Central memory CD8-positive, alpha-beta T cell (primary cell): Measurements from ENCODE around the gene GPC5.
A peak's percentile ranks its signal among the peaks of the same experiment; 100 is the strongest.
"Not testable (repeated sequence)": the region's sequence is repeated elsewhere in the genome, so short reads cannot be mapped to it uniquely, and the experiment has no call there.

ENCODE experiments used
- ATAC-seq: fragments of 150-1000 bp; cut with Tn5 transposase; replicated peaks from 2 replicates; pipeline ENCODE4 v1.10.0; 2022; ENCODE audit warnings: mild to moderate bottlenecking, moderate FRiP score, moderate number of reproducible peaks; ENCODE audit not compliant: poor library complexity, severe bottlenecking; ENCODE audit errors: extremely low read depth
- DNase-seq, 2 donors: peaks; one replicate each; pipeline ENCODE4 v3.0.0; 2021; ENCODE audit warnings: low spot score in 2 of 2
- H3K27ac Mint-ChIP-seq: one replicate; pipeline ENCODE4 v1.8.0; 2022; ENCODE audit warnings: low read depth, mild to moderate bottlenecking, moderate library complexity, mixed read lengths
- H3K27me3 Mint-ChIP-seq: one replicate; pipeline ENCODE4 v1.8.0; 2022; ENCODE audit warnings: mixed read lengths
- H3K36me3 Mint-ChIP-seq: one replicate; pipeline ENCODE4 v1.8.0; 2022; ENCODE audit warnings: mild to moderate bottlenecking, moderate library complexity, mixed read lengths; ENCODE audit not compliant: insufficient read depth
- H3K4me1 Mint-ChIP-seq: one replicate; pipeline ENCODE4 v1.8.0; 2022; ENCODE audit warnings: mixed read lengths
- H3K4me3 Mint-ChIP-seq: one replicate; pipeline ENCODE4 v1.8.0; 2022; ENCODE audit warnings: mild to moderate bottlenecking, moderate library complexity, mixed read lengths
- H3K9me3 Mint-ChIP-seq: one replicate; pipeline ENCODE4 v1.8.0; 2022; ENCODE audit warnings: mixed read lengths

Gene GPC5

GRCh38 chr13:91398413-91399188 is at the start of gene GPC5:
Gene GPC5, plus strand, starts transcription at chr13:91398621.
- Mint-ChIP-seq H3K27ac (no peak within 1 kb of the TSS), H3K9me3 (no peaks in the 10 kb centered on the region), H3K4me3 (peak within 1 kb of the TSS; percentile 71), H3K4me1 (peaks cover 12% of the 10 kb centered on the region), H3K27me3 (peaks cover 28% of the 10 kb centered on the region), H3K36me3 (peaks cover 1% of the 10 kb centered on the region)
- peak; percentile 57 to 65 for DNase-seq
- peak; percentile 95 for ATAC-seq

GRCh38 chr13:91348906-91349435 is 49.5 kb upstream of the GPC5 start:
- peak; percentile 66 for ATAC-seq
- DNase-seq = peak; percentile 80 to 92
- Mint-ChIP-seq H3K27ac (peak overlapping the region; percentile 82), H3K36me3 (peaks cover 29% of the 10 kb centered on the region), H3K27me3 (no peaks in the 10 kb centered on the region), H3K4me1 (peaks cover 14% of the 10 kb centered on the region), H3K4me3 (peak overlapping the region; percentile 86), H3K9me3 (no peaks in the 10 kb centered on the region)

DNA sequence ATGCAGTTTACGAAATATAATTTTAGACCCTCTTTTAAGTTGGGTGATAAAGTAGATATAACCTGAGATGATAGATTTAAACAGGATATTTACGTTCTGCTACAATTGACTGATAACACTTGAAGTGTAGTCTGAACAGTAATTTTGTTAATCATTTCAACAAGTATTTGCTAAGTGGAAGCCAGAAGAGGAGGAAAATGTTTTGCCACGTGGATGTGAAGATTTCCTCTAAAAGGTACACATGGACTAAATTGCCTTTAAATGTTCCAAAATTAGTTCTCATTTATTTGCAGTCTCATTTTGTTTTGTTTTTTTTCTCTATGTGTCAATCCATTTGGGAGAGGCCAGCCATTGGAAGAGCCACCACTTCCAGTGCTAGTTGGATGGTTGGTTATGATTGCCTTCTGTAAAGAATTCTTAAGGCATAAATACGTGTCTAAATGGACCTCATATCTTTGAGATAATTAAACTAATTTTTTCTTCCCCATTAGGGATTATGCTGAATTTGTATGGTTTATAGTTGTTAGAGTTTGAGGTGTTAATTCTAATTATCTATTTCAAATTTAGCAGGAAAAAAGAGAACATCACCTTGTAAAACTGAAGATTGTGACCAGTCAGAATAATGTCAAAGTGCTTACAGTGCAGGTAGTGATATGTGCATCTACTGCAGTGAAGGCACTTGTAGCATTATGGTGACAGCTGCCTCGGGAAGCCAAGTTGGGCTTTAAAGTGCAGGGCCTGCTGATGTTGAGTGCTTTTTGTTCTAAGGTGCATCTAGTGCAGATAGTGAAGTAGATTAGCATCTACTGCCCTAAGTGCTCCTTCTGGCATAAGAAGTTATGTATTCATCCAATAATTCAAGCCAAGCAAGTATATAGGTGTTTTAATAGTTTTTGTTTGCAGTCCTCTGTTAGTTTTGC is 48.2 kb upstream of the GPC5 start:
- Mint-ChIP-seq H3K4me1 (peaks cover 14% of the 10 kb centered on the region), H3K36me3 (peaks cover 35% of the 10 kb centered on the region), H3K27ac (no peak overlapping the region), H3K4me3 (no peak overlapping the region), H3K9me3 (no peaks in the 10 kb centered on the region), H3K27me3 (no peaks in the 10 kb centered on the region)
- ATAC-seq (no peak), DNase-seq (no peak)

DNA sequence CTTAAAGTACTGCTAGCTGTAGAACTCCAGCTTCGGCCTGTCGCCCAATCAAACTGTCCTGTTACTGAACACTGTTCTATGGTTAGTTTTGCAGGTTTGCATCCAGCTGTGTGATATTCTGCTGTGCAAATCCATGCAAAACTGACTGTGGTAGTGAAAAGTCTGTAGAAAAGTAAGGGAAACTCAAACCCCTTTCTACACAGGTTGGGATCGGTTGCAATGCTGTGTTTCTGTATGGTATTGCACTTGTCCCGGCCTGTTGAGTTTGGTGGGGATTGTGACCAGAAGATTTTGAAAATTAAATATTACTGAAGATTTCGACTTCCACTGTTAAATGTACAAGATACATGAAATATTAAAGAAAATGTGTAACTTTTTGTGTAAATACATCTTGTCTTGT is 47.3 kb upstream of the GPC5 start:
- H3K27ac Mint-ChIP-seq = no peak overlapping the region
- DNase-seq (no peak), ATAC-seq (no peak)
- no peaks in the 10 kb centered on the region for H3K27me3 Mint-ChIP-seq
- H3K9me3 Mint-ChIP-seq = no peaks in the 10 kb centered on the region
- no peak overlapping the region for H3K4me3 Mint-ChIP-seq
- H3K4me1 Mint-ChIP-seq = peaks cover 14% of the 10 kb centered on the region
- H3K36me3 Mint-ChIP-seq = peaks cover 41% of the 10 kb centered on the region

DNA sequence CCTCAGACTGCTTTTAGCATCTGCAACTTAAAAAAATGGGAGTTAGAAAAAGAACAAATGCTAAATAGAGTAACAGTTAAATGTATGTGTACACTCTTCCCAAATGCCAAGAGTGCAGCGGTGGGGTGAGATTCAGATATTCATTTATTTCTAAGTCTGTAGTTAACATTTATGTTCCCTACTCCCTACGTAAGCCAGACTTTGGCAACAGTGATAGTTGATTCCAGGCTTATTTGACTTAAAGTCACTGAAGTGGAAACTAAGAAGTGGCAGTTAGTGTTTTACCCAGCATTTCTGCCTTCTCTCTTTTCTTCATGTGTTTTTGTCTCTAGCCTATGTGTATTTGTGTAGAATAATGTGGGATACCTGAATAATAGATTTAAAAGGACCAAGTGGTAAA is 46.4 kb upstream of the GPC5 start:
- Mint-ChIP-seq H3K27ac (no peak overlapping the region), H3K9me3 (no peaks in the 10 kb centered on the region), H3K27me3 (no peaks in the 10 kb centered on the region), H3K36me3 (peaks cover 43% of the 10 kb centered on the region), H3K4me3 (no peak overlapping the region), H3K4me1 (peaks cover 11% of the 10 kb centered on the region)
- ATAC-seq = no peak
- no peak for DNase-seq

GRCh38 chr13:91352891-91353290 is 45.5 kb upstream of the GPC5 start:
- not testable (repeated sequence) for H3K4me3 Mint-ChIP-seq, H3K9me3 Mint-ChIP-seq, ATAC-seq, DNase-seq, H3K27me3 Mint-ChIP-seq, H3K27ac Mint-ChIP-seq, H3K4me1 Mint-ChIP-seq
- peaks cover 43% of the 10 kb centered on the region for H3K36me3 Mint-ChIP-seq

DNA sequence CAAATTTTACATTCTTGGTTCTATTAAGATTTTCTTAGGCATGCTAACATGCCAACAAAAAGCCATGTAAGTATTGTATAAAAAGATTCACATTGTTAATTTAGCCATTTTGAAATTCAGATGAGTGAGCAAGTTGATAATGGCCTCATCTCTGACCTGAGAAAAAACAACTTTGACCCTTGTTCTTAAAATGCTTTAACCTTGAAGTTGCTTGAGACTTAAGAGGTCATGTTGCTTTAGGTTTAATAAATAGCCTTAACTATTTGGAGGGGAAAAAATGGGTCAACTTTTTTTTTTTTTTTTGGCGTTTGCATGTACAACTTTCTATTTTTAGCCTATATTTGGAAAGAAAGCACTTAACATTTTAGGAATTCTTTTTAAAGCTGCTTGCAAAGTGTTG is 44.9 kb upstream of the GPC5 start:
- Mint-ChIP-seq H3K27me3 (no peaks in the 10 kb centered on the region), H3K9me3 (no peaks in the 10 kb centered on the region), H3K27ac (no peak overlapping the region), H3K4me1 (peaks cover 8% of the 10 kb centered on the region), H3K4me3 (no peak overlapping the region), H3K36me3 (peaks cover 43% of the 10 kb centered on the region)
- ATAC-seq = no peak
- DNase-seq = no peak

- Mint-ChIP-seq H3K27me3 (no peaks in the 10 kb centered on the region), H3K9me3 (no peaks in the 10 kb centered on the region), H3K4me1 (no peaks in the 10 kb centered on the region), H3K4me3 (no peak overlapping the region), H3K27ac (peak overlapping the region; percentile 46), H3K36me3 (peaks cover 38% of the 10 kb centered on the region)
- ATAC-seq (no peak), DNase-seq (no peak)
These were observed 43.2 kb upstream of the GPC5 start for GRCh38 chr13:91355099-91355825.

DNA sequence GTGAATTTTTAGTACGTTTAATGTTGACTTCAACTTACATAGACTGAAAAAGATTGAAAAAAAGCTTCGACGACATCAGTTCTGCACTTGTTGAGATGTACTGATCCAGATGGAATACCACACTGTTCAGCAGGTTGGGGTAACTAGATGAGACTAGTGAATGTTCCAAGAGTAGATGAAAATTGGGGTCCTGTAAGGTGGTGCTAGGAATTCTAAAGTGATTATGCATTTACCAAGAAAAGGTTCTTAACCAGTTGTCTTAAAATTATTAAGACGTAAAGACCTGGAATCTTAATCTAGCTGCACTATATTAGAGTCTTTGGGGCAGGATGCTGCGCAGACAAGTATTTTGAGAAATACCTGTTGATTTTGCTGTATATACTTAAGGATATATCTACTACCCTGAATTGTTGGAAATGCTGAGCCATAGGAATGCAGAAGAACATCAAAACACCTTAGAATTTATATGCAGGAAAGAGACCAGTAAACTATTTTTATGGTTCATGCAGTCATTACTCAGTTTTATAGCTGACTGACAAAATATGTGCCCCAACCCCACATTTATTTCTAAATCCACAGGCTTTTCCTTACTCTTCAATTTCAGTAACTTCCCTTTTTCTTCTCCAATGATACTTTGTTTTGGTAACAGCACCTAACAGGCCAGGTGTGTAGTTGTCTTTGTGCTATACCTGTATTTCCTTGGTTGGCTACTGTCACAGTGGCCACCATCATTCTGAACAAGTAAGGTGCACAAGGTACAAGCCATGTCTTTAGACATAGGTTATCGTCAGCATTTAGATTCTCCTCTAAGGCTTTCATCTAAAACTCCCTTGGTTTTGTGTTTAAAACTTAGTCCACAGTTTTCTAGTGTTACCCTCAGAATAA is 42.4 kb upstream of the GPC5 start:
- Mint-ChIP-seq H3K36me3 (peaks cover 38% of the 10 kb centered on the region), H3K27me3 (no peaks in the 10 kb centered on the region), H3K4me1 (no peaks in the 10 kb centered on the region), H3K27ac (no peak overlapping the region), H3K9me3 (no peaks in the 10 kb centered on the region), H3K4me3 (no peak overlapping the region)
- ATAC-seq (no peak), DNase-seq (no peak)

DNA sequence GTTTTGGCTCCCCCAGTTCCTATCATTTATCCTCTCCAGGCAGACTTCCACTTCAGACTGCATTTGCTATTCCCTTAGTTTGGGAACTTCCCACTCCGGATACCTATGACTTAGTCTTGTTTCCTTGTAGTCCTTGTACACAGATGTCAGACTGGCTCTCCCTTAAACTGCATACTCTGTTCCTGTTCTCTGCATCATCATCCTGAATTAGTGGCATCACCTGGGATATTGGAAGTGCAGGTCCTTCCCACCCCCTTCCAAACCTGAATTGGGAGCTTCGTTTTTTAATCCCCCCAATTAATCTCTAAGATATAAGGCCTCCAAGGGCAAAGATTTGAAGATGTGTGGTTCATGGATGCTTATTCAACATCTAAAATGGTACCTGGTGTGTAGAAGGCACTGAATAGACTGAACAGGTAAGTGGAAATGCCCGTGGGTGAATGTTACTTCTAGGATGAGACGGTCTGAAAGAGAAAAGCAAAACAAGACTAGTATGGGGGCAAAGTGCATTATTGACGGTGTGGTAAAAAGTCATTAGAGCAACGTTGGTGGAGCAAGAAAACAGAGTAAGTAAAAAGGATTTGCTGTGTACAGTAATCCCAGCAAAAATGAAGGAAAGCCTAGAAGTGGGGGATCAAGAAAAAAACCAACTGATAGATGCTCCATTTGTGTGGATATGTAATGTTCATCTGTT is 41.4 kb upstream of the GPC5 start:
- H3K4me1 Mint-ChIP-seq = no peaks in the 10 kb centered on the region
- no peaks in the 10 kb centered on the region for H3K27me3 Mint-ChIP-seq
- ATAC-seq (no peak), DNase-seq (no peak)
- H3K4me3 Mint-ChIP-seq = no peak overlapping the region
- no peaks in the 10 kb centered on the region for H3K9me3 Mint-ChIP-seq
- peaks cover 30% of the 10 kb centered on the region for H3K36me3 Mint-ChIP-seq
- no peak overlapping the region for H3K27ac Mint-ChIP-seq

GRCh38 chr13:91357613-91358386 is 40.6 kb upstream of the GPC5 start:
- Mint-ChIP-seq H3K27me3 (no peaks in the 10 kb centered on the region), H3K9me3 (no peaks in the 10 kb centered on the region), H3K4me3 (no peak overlapping the region), H3K4me1 (no peaks in the 10 kb centered on the region), H3K27ac (no peak overlapping the region), H3K36me3 (peaks cover 26% of the 10 kb centered on the region)
- ATAC-seq = no peak
- no peak for DNase-seq
